IPS DF 19.7 (cell line): Measurements from ENCODE around the gene GPRIN2.

ENCODE experiments used
- DNase-seq: peaks from one replicate; pipeline ENCODE4 v3.0.0-alpha.2; 2013; ENCODE audit warnings: low read depth, low spot score

GPRIN2 gene

GRCh38 chr10:46549171-46550075, 7.0 kb downstream of the GPRIN2 start:
- DNase-seq = no peak

- DNase-seq = no peak
These were observed 7.9 kb downstream of the GPRIN2 start for GRCh38 chr10:46548498-46549090.

GRCh38 chr10:46547541-46548497, 8.6 kb downstream of the GPRIN2 start:
- no peak for DNase-seq

- no peak for DNase-seq
These were observed 9.6 kb downstream of the GPRIN2 start for GRCh38 chr10:46546591-46547540.

GRCh38 chr10:46545861-46546590, 10.4 kb downstream of the GPRIN2 start:
- DNase-seq = no peak

- no peak for DNase-seq
These were observed 11.3 kb downstream of the GPRIN2 start for GRCh38 chr10:46544989-46545791.

- DNase-seq = no peak
These were observed 12.7 kb downstream of the GPRIN2 start for GRCh38 chr10:46543466-46544377.

- no peak for DNase-seq
These were observed 13.6 kb downstream of the GPRIN2 start for GRCh38 chr10:46542567-46543465.

- DNase-seq = no peak
These were observed 14.5 kb downstream of the GPRIN2 start for GRCh38 chr10:46541735-46542566.

- DNase-seq = no peak
These were observed 15.3 kb downstream of the GPRIN2 start for GRCh38 chr10:46541017-46541661.

GRCh38 chr10:46540412-46541016, 15.9 kb downstream of the GPRIN2 start:
- no peak for DNase-seq

GRCh38 chr10:46539596-46540411, 16.7 kb downstream of the GPRIN2 start:
- DNase-seq = no peak

- DNase-seq = no peak
These were observed 17.6 kb downstream of the GPRIN2 start for GRCh38 chr10:46538717-46539426.

GRCh38 chr10:46538155-46538554, 18.3 kb downstream of the GPRIN2 start:
- no peak for DNase-seq
